H1 (cell line): ENCODE results near the gene TYSND1. TPM values are rescaled to one million over a fixed set of nuclear protein-coding genes. Genes with fewer than 3 reads are reported as not detected.
A peak's percentile ranks its signal among the peaks of the same experiment; 100 is the strongest.

ENCODE experiments used
- CTCF ChIA-PET: fragments of 300-600 bp; sonication (Branson Sonifier 250); formaldehyde crosslinking; loops from one replicate; lab custom pipeline; 2021; ENCODE audit not compliant: partially characterized antibody; lab: Charles Lee
- POLR2A ChIA-PET: fragments of 300-600 bp; sonication (Branson Sonifier 250); formaldehyde crosslinking; loops from one replicate; lab custom pipeline; 2021; ENCODE audit warnings: inconsistent platforms; ENCODE audit not compliant: partially characterized antibody; lab: Charles Lee
- DNase-seq, 2 experiments: peaks; one replicate each; pipeline versions ENCODE4 v3.0.0 to v3.0.0-alpha.2; 2010 to 2022; ENCODE audit warnings: low spot score in 2 of 2, low read depth in 1 of 2, mixed read lengths in 1 of 2
- FAIRE-seq: peaks from 2 replicates; lab custom pipeline; 2011; peaks lifted over from hg19 to GRCh38; lab: Jason Lieb, UNC
- H2AFZ ChIP-seq: 2 replicates; pipeline ENCODE4 v1.8.1; 2012; ENCODE audit warnings: low read length, inconsistent platforms
- H2AK5ac ChIP-seq: 2 replicates; pipeline ENCODE4 v1.6.1; 2013; ENCODE audit warnings: low read depth, low read length
- H2BK120ac ChIP-seq: replicated peaks from 2 replicates; pipeline ENCODE3; 2013; ENCODE audit warnings: low read depth, low read length, inconsistent platforms
- H2BK12ac ChIP-seq: 2 replicates; pipeline ENCODE4 v1.6.1; 2013; ENCODE audit warnings: low read depth, low read length
- H2BK15ac ChIP-seq: 2 replicates; pipeline ENCODE4 v1.6.1; 2013; ENCODE audit warnings: low read length
- H2BK20ac ChIP-seq: 2 replicates; pipeline ENCODE4 v1.6.1; 2013; ENCODE audit warnings: low read length
- H2BK5ac ChIP-seq: 2 replicates; pipeline ENCODE4 v1.6.1; 2013; ENCODE audit warnings: low read depth, low read length
- H3K14ac ChIP-seq: 2 replicates; pipeline ENCODE4 v1.6.1; 2013; ENCODE audit warnings: inconsistent platforms; ENCODE audit not compliant: insufficient read length
- H3K18ac ChIP-seq: 2 replicates; pipeline ENCODE4 v1.6.1; 2013; ENCODE audit warnings: low read length; ENCODE audit errors: extremely low read depth
- H3K23ac ChIP-seq: 2 replicates; pipeline ENCODE4 v1.6.1; 2013; ENCODE audit warnings: inconsistent platforms; ENCODE audit not compliant: insufficient read length
- H3K23me2 ChIP-seq: 2 replicates; pipeline ENCODE4 v1.6.1; 2013; ENCODE audit warnings: low read depth, low read length
- H3K27ac ChIP-seq: 2 replicates; pipeline ENCODE4 v1.6.1; 2011; ENCODE audit warnings: low read depth, low read length, inconsistent platforms
- H3K27me3 ChIP-seq, 4 experiments: replicated peaks in 1 of 4; 1 replicate in 1 of 4; 2 replicates in 3 of 4; pipeline versions ENCODE4 v1.6.1 to v1.8.1; 2011 to 2013; ENCODE audit warnings: low read length in 3 of 4, mild to moderate bottlenecking in 3 of 4, inconsistent platforms in 2 of 4, mixed read lengths in 2 of 4, moderate library complexity in 1 of 4; ENCODE audit not compliant: control insufficient read depth in 3 of 4, insufficient read depth in 3 of 4; ENCODE audit errors: extremely low read depth in 1 of 4
- H3K36me3 ChIP-seq, 4 experiments: 2 replicates each; pipeline versions ENCODE4 v1.6.1 to v1.8.1; 2011 to 2013; ENCODE audit warnings: mild to moderate bottlenecking in 4 of 4, low read length in 3 of 4, moderate library complexity in 2 of 4, control low read depth in 1 of 4, inconsistent platforms in 1 of 4; ENCODE audit not compliant: insufficient read depth in 4 of 4, control insufficient read depth in 2 of 4
- H3K4ac ChIP-seq: replicated peaks from 2 replicates; pipeline ENCODE3; 2013; ENCODE audit warnings: low read length, low read depth, mixed read lengths, inconsistent platforms; ENCODE audit not compliant: insufficient read length
- H3K4me1 ChIP-seq, 4 experiments: replicated peaks in 1 of 4; 1 replicate in 1 of 4; 2 replicates in 3 of 4; pipeline versions ENCODE4 v1.6.1 to v1.8.1; 2011 to 2013; ENCODE audit warnings: low read length in 3 of 4, inconsistent platforms in 2 of 4, mixed read lengths in 1 of 4; ENCODE audit not compliant: insufficient read depth in 4 of 4, control insufficient read depth in 3 of 4
- H3K4me2 ChIP-seq, 2 experiments: 2 replicates each; pipeline versions ENCODE4 v1.6.1 to v1.8.1; 2011 to 2013; ENCODE audit warnings: low read depth in 2 of 2, low read length in 2 of 2, control low read depth in 1 of 2, inconsistent platforms in 1 of 2, mild to moderate bottlenecking in 1 of 2; ENCODE audit not compliant: insufficient read depth in 1 of 2
- H3K4me3 ChIP-seq, 4 experiments: fragments of 200-600, 300-600 bp in 1 of 4; sonication (generic), shearing (Covaris generic), sonication (Bioruptor Twin) in 1 of 4; 2 replicates each; pipeline versions ENCODE4 v1.5.1 to v1.8.1; 2011 to 2016; ENCODE audit warnings: low read length in 4 of 4, low read depth in 3 of 4, control low read depth in 2 of 4, inconsistent platforms in 2 of 4, mild to moderate bottlenecking in 2 of 4, mixed read lengths in 1 of 4, moderate library complexity in 1 of 4; ENCODE audit not compliant: insufficient read depth in 2 of 4; ENCODE audit errors: extremely low read depth in 1 of 4
- H3K56ac ChIP-seq: replicated peaks from 2 replicates; pipeline ENCODE3; 2013; ENCODE audit warnings: low read depth, mild to moderate bottlenecking, mixed read lengths, low read length, inconsistent platforms; ENCODE audit not compliant: insufficient read length
- H3K79me1 ChIP-seq: 2 replicates; pipeline ENCODE4 v1.6.1; 2013; ENCODE audit warnings: low read depth, low read length, control low read depth
- H3K79me2 ChIP-seq, 2 experiments: 2 replicates each; pipeline versions ENCODE4 v1.6.1 to v1.8.1; 2012 to 2013; ENCODE audit warnings: low read length in 2 of 2, mild to moderate bottlenecking in 2 of 2, inconsistent platforms in 1 of 2; ENCODE audit not compliant: insufficient read depth in 2 of 2, control insufficient read depth in 1 of 2
- H3K9ac ChIP-seq, 4 experiments: replicated peaks in 1 of 4; 1 replicate in 1 of 4; 2 replicates in 3 of 4; pipeline versions ENCODE4 v1.6.1 to v1.8.1; 2011 to 2013; ENCODE audit warnings: low read depth in 3 of 4, low read length in 3 of 4, control low read depth in 2 of 4, mild to moderate bottlenecking in 2 of 4, moderate library complexity in 2 of 4, inconsistent platforms in 1 of 4; ENCODE audit errors: extremely low read depth in 1 of 4
- H3K9me3 ChIP-seq, 2 experiments: 2 replicates each; pipeline versions ENCODE4 v1.6.1 to v1.8.1; 2012 to 2013; ENCODE audit warnings: mild to moderate bottlenecking in 2 of 2, moderate library complexity in 2 of 2, control low read depth in 1 of 2, inconsistent platforms in 1 of 2, low read depth in 1 of 2, low read length in 1 of 2, mixed read lengths in 1 of 2; ENCODE audit not compliant: insufficient read depth in 2 of 2
- H4K20me1 ChIP-seq, 2 experiments: replicated peaks in 1 of 2; 2 replicates each; pipeline versions ENCODE3 to v1.8.1; 2011 to 2013; ENCODE audit warnings: inconsistent platforms in 2 of 2, low read length in 2 of 2, mild to moderate bottlenecking in 1 of 2; ENCODE audit not compliant: insufficient read depth in 2 of 2, control insufficient read depth in 1 of 2
- H4K5ac ChIP-seq: 2 replicates; pipeline ENCODE4 v1.6.1; 2013; ENCODE audit warnings: low read length, low read depth, mixed read lengths, inconsistent platforms; ENCODE audit not compliant: insufficient read length
- H4K8ac ChIP-seq: 2 replicates; pipeline ENCODE4 v1.8.0; 2013; ENCODE audit warnings: mild to moderate bottlenecking, moderate library complexity, low read length, inconsistent platforms; ENCODE audit not compliant: insufficient read depth; ENCODE audit errors: extremely low read depth
- H4K91ac ChIP-seq: replicated peaks from 2 replicates; pipeline ENCODE3; 2013; ENCODE audit warnings: low read length, mixed read lengths, inconsistent platforms; ENCODE audit not compliant: insufficient read length
- CREB1 ChIP-seq: IDR thresholded peaks from 2 replicates; pipeline ENCODE4 v1.6.1; 2012; ENCODE audit warnings: inconsistent platforms
- CTBP2 ChIP-seq: IDR thresholded peaks from 2 replicates; pipeline ENCODE4 v1.7.0; 2011; ENCODE audit warnings: borderline replicate concordance, mild to moderate bottlenecking, moderate library complexity, mixed read lengths, low read length; ENCODE audit not compliant: insufficient read depth, insufficient read length
- E2F6 ChIP-seq: IDR thresholded peaks from 2 replicates; pipeline ENCODE4 v1.6.1; 2012; ENCODE audit warnings: inconsistent platforms
- EP300 ChIP-seq, 2 experiments: IDR thresholded peaks; 1 replicate in 1 of 2; 2 replicates in 1 of 2; pipeline ENCODE4 v1.6.1; 2011 to 2012; ENCODE audit warnings: low read depth in 2 of 2, low read length in 2 of 2, mild to moderate bottlenecking in 2 of 2, borderline replicate concordance in 1 of 2, inconsistent platforms in 1 of 2, moderate library complexity in 1 of 2
- GABPA ChIP-seq: IDR thresholded peaks from 2 replicates; pipeline ENCODE4 v1.6.1; 2011; ENCODE audit warnings: mild to moderate bottlenecking, low read length, moderate library complexity, borderline replicate concordance; ENCODE audit not compliant: insufficient read depth
- JUN ChIP-seq: IDR thresholded peaks from 2 replicates; pipeline ENCODE4 v1.6.1; 2011; ENCODE audit warnings: low read depth, mild to moderate bottlenecking, improper control_type of control experiment, low read length
- KDM5A ChIP-seq: fragments of 200-600 bp; IDR thresholded peaks from 2 replicates; pipeline ENCODE4 v1.7.1; 2012; ENCODE audit warnings: mild to moderate bottlenecking, low read length, inconsistent platforms, mixed read lengths
- MAX ChIP-seq: IDR thresholded peaks from 2 replicates; pipeline ENCODE4 v1.6.1; 2012; ENCODE audit warnings: inconsistent platforms
- NRF1 ChIP-seq: IDR thresholded peaks from 2 replicates; pipeline ENCODE4 v1.6.1; 2011; ENCODE audit warnings: mild to moderate bottlenecking, low read depth, low read length, improper control_type of control experiment
- TAF1 ChIP-seq: IDR thresholded peaks from 2 replicates; pipeline ENCODE4 v1.6.1; 2011; ENCODE audit warnings: mild to moderate bottlenecking, low read depth, low read length
- ZNF274 ChIP-seq: IDR thresholded peaks from 2 replicates; pipeline ENCODE4 v1.7.0; 2012; ENCODE audit warnings: low read length, borderline replicate concordance; ENCODE audit errors: extremely low read depth
- WGBS, 2 experiments: shearing (Covaris generic) in 1 of 2; methylation state at CpG; one replicate each; pipeline versions ENCODE4 v1.1.6 to v1.1.7; 2013 to 2015; ENCODE audit warnings: low lambda C conversion rate in 2 of 2, mixed read lengths in 2 of 2, inconsistent platforms in 1 of 2, low coverage in 1 of 2, missing lambda C conversion rate in 1 of 2; ENCODE audit not compliant: insufficient replicate concordance in 2 of 2, insufficient coverage in 1 of 2, insufficient read length in 1 of 2; ENCODE audit errors: extremely low coverage in 1 of 2, missing lambda C conversion rate in 1 of 2; 5-methylcytosine and 5-hydroxymethylcytosine counted together
- polyA plus RNA-seq, 7 experiments: library from polyadenylated mRNA; depleted of rRNA in 3 of 7; stranded (reverse) in 5 of 7; unstranded in 2 of 7; fragments of >200 nt in 5 of 7; fragments of 200-250 nt in 2 of 7; gene quantifications; 1 replicate in 5 of 7; 2 replicates in 1 of 7; 4 replicates in 1 of 7; pipeline versions ENCODE4 v1.2.1 to v1.2.3, GENCODE V29; 2011 to 2013; ENCODE audit warnings: missing spikeins in 2 of 7, mixed read lengths in 2 of 7
- total RNA-seq: library from RNA; stranded (reverse); fragmentation: NEBNext Ultra II Directional; extraction: Animal tissue kit (Norgen Biotek cat#: 25700); gene quantifications from 2 replicates; pipeline ENCODE4 v1.2.1, GENCODE V29; 2021

The TYSND1 gene
- total and polyA plus RNA-seq, 2 of the 8 experiments (the other 6 are each of a cell fraction or from before 2014, with no cell fraction given) = 11.9 to 15.0 TPM

GRCh38 chr10:70162151-70162891, 15.8 kb upstream of the TYSND1 start:
- H4K91ac ChIP-seq = no peak overlapping the region
- ChIA-PET POLR2A (interaction anchor here (0.9 kb wide), 1 partner anchor 42 kb away, joined by 3 read pairs; no protein-coding TSS in a partner anchor), CTCF (interaction anchor here (0.6 to 1.7 kb wide), 3 partner anchors 14 to 203 kb away, joined by 3 to 9 read pairs (median 3); partner anchors contain the start of gene TYSND1)
- FAIRE-seq (no peak), DNase-seq (no peak)
- H2AFZ ChIP-seq = no peak overlapping the region
- no peak overlapping the region for H2AK5ac ChIP-seq
- peaks cover 15 to 67% of the 10 kb centered on the region in 2 experiments for H3K79me2 ChIP-seq
- no peak overlapping the region for H4K8ac ChIP-seq
- no peak overlapping the region for H3K14ac ChIP-seq
- H2BK12ac ChIP-seq = no peak overlapping the region
- H3K27me3 ChIP-seq = no peaks in the 10 kb centered on the region
- no peak overlapping the region for H3K4me3 ChIP-seq
- no peak overlapping the region for H2BK15ac ChIP-seq
- H3K9me3 ChIP-seq = no peaks in the 10 kb centered on the region
- H2BK5ac ChIP-seq = no peak overlapping the region
- H3K36me3 ChIP-seq = peaks cover 0 to 36% (median 12%) of the 10 kb centered on the region in 4 experiments; a peak in 4 of 8 replicates
- H3K79me1 ChIP-seq = no peaks in the 10 kb centered on the region
- no peak overlapping the region for H3K4ac ChIP-seq
- 93% methylated on average over 1 of the region's 2 CpGs; no CpG with 5 or more reads in 1 of the 2 experiments for WGBS, 2 experiments
- H2BK20ac ChIP-seq = no peak overlapping the region
- no peak overlapping the region for H3K23ac ChIP-seq
- H3K18ac ChIP-seq = no peak overlapping the region
- H4K5ac ChIP-seq = no peak overlapping the region
- peak overlapping the region in 1 of 4 experiments; percentile 14; a peak in 1 of 7 replicates for H3K9ac ChIP-seq
- H2BK120ac ChIP-seq = no peak overlapping the region
- H3K4me2 ChIP-seq = no peak overlapping the region
- 0 out of 7 replicates have a peak, but pooled peaks cover 0 to 2% (median 0%) of the 10 kb centered on the region in 4 experiments for H3K4me1 ChIP-seq
- H3K27ac ChIP-seq = no peak overlapping the region
- peaks cover 9 to 17% of the 10 kb centered on the region in 2 experiments for H4K20me1 ChIP-seq
- no peak overlapping the region for H3K56ac ChIP-seq
- no peaks in the 10 kb centered on the region for H3K23me2 ChIP-seq
- TF ChIP-seq EP300 (IDR thresholded peaks at IDR 0.05; ENCODE audit: borderline replicate concordance in 1 of 2, low read depth in 2 of 2, low read length in 2 of 2) (no peak), ZNF274 (no peak), E2F6 (no peak), JUN (no peak), CREB1 (no peak), KDM5A (no peak), CTBP2 (no peak), GABPA (no peak), MAX (no peak), NRF1 (no peak), TAF1 (no peak)
